SHP77 (cell line): ENCODE results near the gene COMMD9.
A peak's percentile ranks its signal among the peaks of the same experiment; 100 is the strongest.

ENCODE experiments used
- DNase-seq, 2 experiments: peaks; one replicate each; lab custom pipeline; 2025; lab: John Stamatoyannopoulos, UW

The COMMD9 gene

GRCh38 chr11:36296884-36297543 lies 7.8 kb upstream of the COMMD9 start:
- DNase-seq = no peak

GRCh38 chr11:36295926-36296325 lies 6.7 kb upstream of the COMMD9 start, which contains the start of gene PRR5L:
TSS of gene PRR5L (plus strand) at chr11:36296288. CDS start at chr11:36401122, 104,834 bp downstream.
- no peak for DNase-seq

- DNase-seq = peak in 1 of 2 experiments; percentile 17
Observed at GRCh38 chr11:36292311-36292722, 3.1 kb upstream of the COMMD9 start.

GRCh38 chr11:36288442-36289225 lies 590 bp downstream of the COMMD9 start:
- no peak for DNase-seq

GRCh38 chr11:36282926-36283325 lies 6.3 kb downstream of the COMMD9 start:
- no peak for DNase-seq

- DNase-seq = no peak
Observed at GRCh38 chr11:36281850-36282249, 7.4 kb downstream of the COMMD9 start.

GRCh38 chr11:36280531-36280930 lies 8.7 kb downstream of the COMMD9 start:
- no peak for DNase-seq

GRCh38 chr11:36278531-36279282 lies 10.5 kb downstream of the COMMD9 start:
- DNase-seq = no peak

GRCh38 chr11:36274414-36274813 lies 14.8 kb downstream of the COMMD9 start:
- no peak for DNase-seq

- DNase-seq = peak; percentile 54 to 57
Observed at GRCh38 chr11:36273110-36273509, 16.1 kb downstream of the COMMD9 start.

GRCh38 chr11:36271794-36272407 lies 17.3 kb downstream of the COMMD9 start:
- DNase-seq = no peak

- DNase-seq = no peak
Observed at GRCh38 chr11:36270701-36271100, 18.5 kb downstream of the COMMD9 start.

GRCh38 chr11:36268337-36268985 lies 20.8 kb downstream of the COMMD9 start:
- no peak for DNase-seq

GRCh38 chr11:36266767-36267166 lies 22.5 kb downstream of the COMMD9 start:
- no peak for DNase-seq

- DNase-seq = peak; percentile 40 to 49
Observed at GRCh38 chr11:36265793-36266628, 23.2 kb downstream of the COMMD9 start.

GRCh38 chr11:36264973-36265344 lies 24.3 kb downstream of the COMMD9 start:
- DNase-seq = no peak

- no peak for DNase-seq
Observed at GRCh38 chr11:36264011-36264972, 24.9 kb downstream of the COMMD9 start.

- DNase-seq = no peak
Observed at GRCh38 chr11:36261094-36261493, 28.1 kb downstream of the COMMD9 start.

GRCh38 chr11:36258730-36259360 lies 30.4 kb downstream of the COMMD9 start:
- DNase-seq = peak; percentile 73 to 86
